Gastroesophageal sphincter (tissue), 3 donors: ENCODE results near the gene ANKS4B.
"Not testable (repeated sequence)": the region's sequence is repeated elsewhere in the genome, so short reads cannot be mapped to it uniquely, and the experiment has no call there.

Experiments
- CTCF ChIP-seq, 4 experiments: fragments of 200-600 bp in 2 of 4; fragments of 450-650 bp in 2 of 4; sonication (generic) in 1 of 4; IDR thresholded peaks; one replicate each; pipeline ENCODE4 v1.5.1; 2017 to 2019; ENCODE audit warnings: antibody characterized with exemption in 4 of 4, mild to moderate bottlenecking in 2 of 4, moderate library complexity in 2 of 4
- EP300 ChIP-seq: sonication (generic); formaldehyde crosslinking; IDR thresholded peaks from one replicate; pipeline ENCODE4 v1.6.1; 2017; ENCODE audit warnings: antibody characterized with exemption, mild to moderate bottlenecking
- POLR2A ChIP-seq, 2 donors: fragments of 450-650 bp; IDR thresholded peaks; one replicate each; pipeline ENCODE4 v1.6.1; 2017; ENCODE audit warnings: antibody characterized with exemption in 2 of 2, mild to moderate bottlenecking in 2 of 2, moderate library complexity in 1 of 2
- POLR2AphosphoS5 ChIP-seq: sonication (generic); formaldehyde crosslinking; IDR thresholded peaks from one replicate; pipeline ENCODE4 v1.6.1; 2017; ENCODE audit warnings: antibody characterized with exemption

- not testable (repeated sequence) for TF ChIP-seq CTCF (IDR thresholded peaks at IDR 0.05); POLR2A (IDR thresholded peaks at IDR 0.05); EP300; POLR2AphosphoS5
Observed at GRCh38 chr16:21195330-21195729, 38.2 kb upstream of the ANKS4B start.
